Neural cell (in vitro differentiated cells): ENCODE measurements around the gene STK31. TPM values are rescaled to one million over a fixed set of nuclear protein-coding genes. Genes with fewer than 3 reads are reported as not detected.
"Not testable (repeated sequence)": the region's sequence is repeated elsewhere in the genome, so short reads cannot be mapped to it uniquely, and the experiment has no call there.

Source experiments
- H2AFZ ChIP-seq: fragments of 200-600, 300-800 bp; sonication (generic), shearing (Covaris generic); 2 replicates; pipeline ENCODE4 v1.6.0; 2014; ENCODE audit warnings: low read depth, mild to moderate bottlenecking, antibody characterized with exemption, low read length, moderate library complexity
- H3F3A ChIP-seq: fragments of 200-600 bp; shearing (Covaris generic); 2 replicates; pipeline ENCODE4 v1.6.1; 2016; ENCODE audit warnings: mild to moderate bottlenecking, moderate library complexity, mixed read lengths, antibody characterized with exemption, low read length; ENCODE audit not compliant: insufficient read depth, poor library complexity, severe bottlenecking
- H3K27ac ChIP-seq: fragments of 200-600, 300-800 bp; sonication (generic), shearing (Covaris generic); 2 replicates; pipeline ENCODE4 v1.5.1; 2014; ENCODE audit warnings: mild to moderate bottlenecking, low read length, moderate library complexity
- H3K27me3 ChIP-seq: fragments of 300-800, 200-600 bp; sonication (generic), shearing (Covaris generic); 2 replicates; pipeline ENCODE4 v1.6.0; 2014; ENCODE audit warnings: mild to moderate bottlenecking, low read depth, low read length, moderate library complexity; ENCODE audit not compliant: insufficient read depth
- H3K36me3 ChIP-seq: fragments of 300-800, 200-600 bp; sonication (generic), shearing (Covaris generic); 2 replicates; pipeline ENCODE4 v1.5.1; 2014; ENCODE audit warnings: mild to moderate bottlenecking, antibody characterized with exemption, low read length, moderate library complexity; ENCODE audit not compliant: insufficient read depth
- H3K4me2 ChIP-seq: fragments of 300-800, 200-600 bp; sonication (generic), shearing (Covaris generic); 2 replicates; pipeline ENCODE4 v1.6.0; 2014; ENCODE audit warnings: mild to moderate bottlenecking, low read length
- H3K4me3 ChIP-seq: fragments of 300-800, 200-600 bp; sonication (generic), shearing (Covaris generic); 2 replicates; pipeline ENCODE4 v1.5.1; 2014; ENCODE audit warnings: mild to moderate bottlenecking, low read length, moderate library complexity
- H3K79me2 ChIP-seq: fragments of 200-600 bp; shearing (Covaris generic); replicated peaks from 2 replicates; pipeline ENCODE4 v1.6.0; 2014; ENCODE audit warnings: mild to moderate bottlenecking, low read length, moderate library complexity; ENCODE audit not compliant: insufficient read depth
- H3K9ac ChIP-seq: fragments of 300-800, 200-600 bp; sonication (generic), shearing (Covaris generic); 2 replicates; pipeline ENCODE4 v1.6.1; 2016; ENCODE audit warnings: mild to moderate bottlenecking, low read length, mixed read lengths
- H3K9me2 ChIP-seq: fragments of 200-600 bp; shearing (Covaris generic); 2 replicates; pipeline ENCODE4 v1.6.1; 2016; ENCODE audit warnings: mild to moderate bottlenecking, low read length, mixed read lengths; ENCODE audit not compliant: insufficient read depth
- H3K9me3 ChIP-seq: fragments of 200-600, 300-800 bp; sonication (generic), shearing (Covaris generic); 2 replicates; pipeline ENCODE4 v1.6.1; 2016; ENCODE audit warnings: mild to moderate bottlenecking, mixed run types, low read length, moderate library complexity, mixed read lengths
- H4K20me1 ChIP-seq: fragments of 200-600 bp; shearing (Covaris generic); 2 replicates; pipeline ENCODE4 v1.6.1; 2016; ENCODE audit warnings: mild to moderate bottlenecking, mixed run types; ENCODE audit not compliant: insufficient read depth
- CTCF ChIP-seq: fragments of 450-650 bp; IDR thresholded peaks from 2 replicates; pipeline ENCODE4 v1.5.1; 2014; ENCODE audit warnings: antibody characterized with exemption, mild to moderate bottlenecking, moderate library complexity; ENCODE audit not compliant: poor library complexity, severe bottlenecking
- EP300 ChIP-seq: fragments of 450-650 bp; conservative IDR thresholded peaks from 2 replicates; pipeline ENCODE4 v1.6.1; 2014; ENCODE audit warnings: antibody characterized with exemption, mild to moderate bottlenecking, moderate library complexity; ENCODE audit not compliant: poor library complexity, severe bottlenecking
- EZH2 ChIP-seq: fragments of 200-600, 300-800 bp; shearing (Covaris generic), sonication (generic); IDR thresholded peaks from 2 replicates; pipeline ENCODE4 v1.6.1; 2014; ENCODE audit warnings: antibody characterized with exemption, low read length, borderline replicate concordance, mild to moderate bottlenecking; ENCODE audit not compliant: insufficient read depth, poor library complexity, severe bottlenecking
- MXI1 ChIP-seq: fragments of 450-650 bp; conservative IDR thresholded peaks from 2 replicates; pipeline ENCODE4 v1.6.1; 2014; ENCODE audit warnings: antibody characterized with exemption, mild to moderate bottlenecking; ENCODE audit not compliant: poor library complexity, severe bottlenecking
- POLR2AphosphoS5 ChIP-seq: IDR thresholded peaks from 2 replicates; pipeline ENCODE4 v1.6.1; 2012
- RAD21 ChIP-seq: fragments of 450-650 bp; conservative IDR thresholded peaks from 2 replicates; pipeline ENCODE4 v1.6.1; 2014; ENCODE audit warnings: antibody characterized with exemption, mild to moderate bottlenecking, moderate library complexity
- REST ChIP-seq: IDR thresholded peaks from 2 replicates; pipeline ENCODE4 v1.6.1; 2012; ENCODE audit warnings: borderline replicate concordance
- SMC3 ChIP-seq: fragments of 450-650 bp; conservative IDR thresholded peaks from 2 replicates; pipeline ENCODE4 v1.6.1; 2014; ENCODE audit warnings: antibody characterized with exemption, mild to moderate bottlenecking, moderate library complexity; ENCODE audit not compliant: poor library complexity
- TAF1 ChIP-seq: IDR thresholded peaks from 2 replicates; pipeline ENCODE4 v1.6.1; 2012; ENCODE audit warnings: low read depth
- polyA plus RNA-seq: library from polyadenylated mRNA; depleted of rRNA; stranded (reverse); fragments of >200 nt; gene quantifications from 2 replicates; pipeline ENCODE4 v1.2.3, GENCODE V29; 2014

The STK31 gene
- polyA plus RNA-seq, 1 donor from 2014 or later = 0.76 TPM

DNA sequence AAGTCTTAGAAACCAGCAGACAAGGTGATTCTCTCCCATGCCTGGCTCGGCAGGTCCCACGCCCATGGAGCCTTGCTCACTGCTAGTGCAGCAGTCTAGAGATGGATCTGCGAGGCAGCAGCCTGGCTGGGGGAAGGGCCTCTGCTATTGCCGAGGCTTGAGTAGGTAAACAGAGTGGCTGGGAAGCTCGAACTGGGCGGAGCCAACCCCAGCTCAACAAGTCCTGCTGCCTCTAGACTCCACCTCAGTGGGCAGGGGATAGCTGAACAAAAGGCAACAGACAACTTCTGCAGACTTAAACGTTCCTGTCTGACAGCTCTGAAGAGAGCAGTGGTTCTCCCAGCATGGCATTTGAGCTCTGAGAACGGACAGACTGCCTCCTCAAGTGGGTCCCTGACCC is 134.8 kb downstream of the STK31 start:
- not testable (repeated sequence) for H3K9me2 ChIP-seq, H3F3A ChIP-seq, H3K9ac ChIP-seq, H3K36me3 ChIP-seq, H3K4me3 ChIP-seq, H3K27ac ChIP-seq, H3K79me2 ChIP-seq, H2AFZ ChIP-seq, H3K9me3 ChIP-seq, H3K4me2 ChIP-seq, H4K20me1 ChIP-seq, H3K27me3 ChIP-seq

- no peaks in the 10 kb centered on the region for H3K27me3 ChIP-seq
- H3K9me3 ChIP-seq = no peaks in the 10 kb centered on the region
- H3K36me3 ChIP-seq = no peaks in the 10 kb centered on the region
- TF ChIP-seq TAF1 = no peak
- no peak for TF ChIP-seq RAD21
- no peak for TF ChIP-seq CTCF
- TF ChIP-seq POLR2AphosphoS5 = no peak
- no peak for TF ChIP-seq SMC3
- no peak for TF ChIP-seq EP300
- TF ChIP-seq EZH2 = no peak
- TF ChIP-seq MXI1 = no peak
- TF ChIP-seq REST = no peak
- H3K79me2 ChIP-seq = no peaks in the 10 kb centered on the region
- H3K4me3 ChIP-seq = no peak overlapping the region
- H2AFZ ChIP-seq = no peak overlapping the region
- no peak overlapping the region for H3K9ac ChIP-seq
- H3K9me2 ChIP-seq = no peaks in the 10 kb centered on the region
- H3K4me2 ChIP-seq = no peak overlapping the region
- no peak overlapping the region for H3K27ac ChIP-seq
- H4K20me1 ChIP-seq = no peaks in the 10 kb centered on the region
- H3F3A ChIP-seq = no peaks in the 10 kb centered on the region
Observed at GRCh38 chr7:23852135-23852534, 142.1 kb downstream of the STK31 start.

GRCh38 chr7:23852988-23853387 is 143.0 kb downstream of the STK31 start:
- Histone ChIP-seq H3F3A (no peaks in the 10 kb centered on the region), H3K79me2 (no peaks in the 10 kb centered on the region), H3K36me3 (no peaks in the 10 kb centered on the region), H3K27ac (no peak overlapping the region), H2AFZ (no peak overlapping the region), H4K20me1 (no peaks in the 10 kb centered on the region), H3K9me2 (no peaks in the 10 kb centered on the region), H3K9me3 (no peaks in the 10 kb centered on the region), H3K4me3 (no peak overlapping the region), H3K9ac (no peak overlapping the region), H3K27me3 (no peaks in the 10 kb centered on the region), H3K4me2 (no peak overlapping the region)
- no peak for TF ChIP-seq EZH2
- no peak for TF ChIP-seq REST
- TF ChIP-seq RAD21 = no peak
- TF ChIP-seq MXI1 = no peak
- TF ChIP-seq SMC3 = no peak
- no peak for TF ChIP-seq CTCF
- TF ChIP-seq TAF1 = no peak
- TF ChIP-seq EP300 = no peak
- no peak for TF ChIP-seq POLR2AphosphoS5
